HepG2 (cell line): Measurements from ENCODE around the gene ZFPL1. TPM values are rescaled to one million over a fixed set of nuclear protein-coding genes. Genes with fewer than 3 reads are reported as not detected.
A peak's percentile ranks its signal among the peaks of the same experiment; 100 is the strongest.

Experiments used
- AKNA ChIP-seq: sonication (generic); formaldehyde crosslinking; IDR thresholded peaks from 2 replicates; pipeline ENCODE4 v1.4.0; 2020; ENCODE audit warnings: missing genetic modification reagents, borderline replicate concordance
- CBX2 ChIP-seq, 2 experiments: fragments of 200-600 bp in 1 of 2; sonication (generic); formaldehyde crosslinking in 1 of 2; IDR thresholded peaks; 2 replicates each; pipeline versions ENCODE4 v1.7.0 to v1.8.1; 2018 to 2022; ENCODE audit warnings: low read depth in 2 of 2, low read length in 1 of 2, mild to moderate bottlenecking in 1 of 2, missing genetic modification reagents in 1 of 2
- HNRNPUL1 ChIP-seq: fragments of 200-400 bp; formaldehyde crosslinking; IDR thresholded peaks from 2 replicates; pipeline ENCODE4 v1.6.1; 2017; ENCODE audit warnings: low read depth, mild to moderate bottlenecking, low read length, moderate library complexity
- JUN ChIP-seq: sonication (generic); formaldehyde crosslinking; IDR thresholded peaks from 2 replicates; pipeline ENCODE4 v1.4.0; 2020; ENCODE audit warnings: mild to moderate bottlenecking, missing genetic modification reagents
- MED13 ChIP-seq: sonication (generic); formaldehyde crosslinking; IDR thresholded peaks from 2 replicates; pipeline ENCODE4 v1.5.0; 2020; ENCODE audit warnings: missing genetic modification reagents
- RFX1 ChIP-seq: fragments of 450-650 bp; IDR thresholded peaks from 2 replicates; pipeline ENCODE4 v1.6.1; 2017
- SMAD3 ChIP-seq: sonication (generic); formaldehyde crosslinking; IDR thresholded peaks from 2 replicates; pipeline ENCODE4 v1.4.0; 2020; ENCODE audit warnings: missing genetic modification reagents
- ZNF24 ChIP-seq: fragments of 450-650 bp; IDR thresholded peaks from 2 replicates; pipeline ENCODE4 v1.6.1; 2017; ENCODE audit warnings: antibody characterized with exemption, mild to moderate bottlenecking
- ZNF318 ChIP-seq: sonication (generic); formaldehyde crosslinking; IDR thresholded peaks from 2 replicates; pipeline ENCODE4 v1.4.0; 2020; ENCODE audit warnings: mild to moderate bottlenecking, missing genetic modification reagents
- ZNF451 ChIP-seq: sonication (generic); formaldehyde crosslinking; IDR thresholded peaks from 2 replicates; pipeline ENCODE4 v1.5.0; 2020; ENCODE audit warnings: mild to moderate bottlenecking, missing genetic modification reagents
- ZNF547 ChIP-seq: sonication (generic); formaldehyde crosslinking; IDR thresholded peaks from 2 replicates; pipeline ENCODE4 v1.5.1; 2020; ENCODE audit warnings: mild to moderate bottlenecking, missing genetic modification reagents
- ZNF773 ChIP-seq: sonication (generic); formaldehyde crosslinking; IDR thresholded peaks from 2 replicates; pipeline ENCODE4 v1.4.0; 2020; ENCODE audit warnings: missing genetic modification reagents, borderline replicate concordance
- polyA plus RNA-seq, 8 experiments: library from polyadenylated mRNA; depleted of rRNA in 3 of 8; stranded (reverse) in 7 of 8; unstranded in 1 of 8; fragments of >200 nt; fragmentation: Illumina TruSeq in 4 of 8; extraction: Trizol in 4 of 8; gene quantifications; 2 replicates each; pipeline versions ENCODE4 v1.2.1 to v1.2.3, GENCODE V29; 2011 to 2016; ENCODE audit warnings: low read depth in 4 of 8, missing spikeins in 1 of 8, mixed read lengths in 1 of 8; ENCODE audit not compliant: insufficient read depth in 1 of 8
- total RNA-seq, 5 experiments: library from RNA; depleted of rRNA; stranded (reverse); fragments of >200 nt; fragmentation: Illumina TruSeq; extraction: Trizol; gene quantifications; 2 replicates each; pipeline ENCODE4 v1.2.3, GENCODE V29; 2016; ENCODE audit warnings: low read depth in 1 of 5
- TF ChIP-seq, protein P1 (sequence below): sonication (generic); formaldehyde crosslinking; IDR thresholded peaks from 2 replicates; pipeline ENCODE4 v1.5.1; 2020; ENCODE audit warnings: mild to moderate bottlenecking, missing genetic modification reagents, moderate library complexity

The ZFPL1 gene
- total and polyA plus RNA-seq, 2 of the 13 experiments (the other 11 are each of a cell fraction or from before 2014, with no cell fraction given), result 32.2 to 56.0 TPM

GRCh38 chr11:65111744-65112545 lies 27.9 kb downstream of the ZFPL1 start, which contains the start of gene TM7SF2 (continued):
- TF ChIP-seq ZNF318 (CRISPR knock-in tag), result no peak
- TF ChIP-seq, protein P1, sequence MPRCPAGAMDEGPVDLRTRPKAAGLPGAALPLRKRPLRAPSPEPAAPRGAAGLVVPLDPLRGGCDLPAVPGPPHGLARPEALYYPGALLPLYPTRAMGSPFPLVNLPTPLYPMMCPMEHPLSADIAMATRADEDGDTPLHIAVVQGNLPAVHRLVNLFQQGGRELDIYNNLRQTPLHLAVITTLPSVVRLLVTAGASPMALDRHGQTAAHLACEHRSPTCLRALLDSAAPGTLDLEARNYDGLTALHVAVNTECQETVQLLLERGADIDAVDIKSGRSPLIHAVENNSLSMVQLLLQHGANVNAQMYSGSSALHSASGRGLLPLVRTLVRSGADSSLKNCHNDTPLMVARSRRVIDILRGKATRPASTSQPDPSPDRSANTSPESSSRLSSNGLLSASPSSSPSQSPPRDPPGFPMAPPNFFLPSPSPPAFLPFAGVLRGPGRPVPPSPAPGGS, result no peak
- no peak for TF ChIP-seq ZNF24
- no peak for TF ChIP-seq RFX1
- peak; percentile 16; the same call in 1 of the 2 replicates for TF ChIP-seq ZNF547 (CRISPR knock-in tag)
- TF ChIP-seq HNRNPUL1, result no peak
- no peak for TF ChIP-seq ZNF451
- TF ChIP-seq JUN (CRISPR knock-in tag), result no peak
- TF ChIP-seq MED13 (CRISPR knock-in tag), result no peak
- no peak for TF ChIP-seq CBX2 (IDR thresholded peaks at IDR 0.05; ENCODE audit: low read depth, low read length)
- TF ChIP-seq CBX2 (CRISPR knock-in tag; IDR thresholded peaks at IDR 0.05; ENCODE audit: low read depth), result no peak
- TF ChIP-seq AKNA (CRISPR knock-in tag), result no peak
- TF ChIP-seq ZNF773 (CRISPR knock-in tag), result no peak; the same call in 1 of the 2 replicates
- no peak for TF ChIP-seq SMAD3 (CRISPR knock-in tag)
